PC-3 (cell line): Measurements from ENCODE around the gene WNT8A. TPM values are rescaled to one million over a fixed set of nuclear protein-coding genes. Genes with fewer than 3 reads are reported as not detected.
A peak's percentile ranks its signal among the peaks of the same experiment; 100 is the strongest.
"Not testable (repeated sequence)": the region's sequence is repeated elsewhere in the genome, so short reads cannot be mapped to it uniquely, and the experiment has no call there.

Source experiments
- ATAC-seq: fragments of 200-7000 bp; cut with Tn5 transposase; 2 replicates; pipeline ENCODE4 v1.9.1; 2020; ENCODE audit warnings: mild to moderate bottlenecking, moderate library complexity
- BruUV-seq: library from RNA; stranded (reverse); fragments of 400-500 nt; replicated peaks from 2 replicates; lab custom pipeline; 2021; lab: Mats Ljungman, UMichigan
- CTCF ChIA-PET: fragments of 300-600 bp; sonication (Branson Sonifier 250); formaldehyde crosslinking; loops from one replicate; lab custom pipeline; 2022; ENCODE audit warnings: antibody characterized with exemption; lab: Charles Lee
- POLR2A ChIA-PET: fragments of 300-600 bp; sonication (Branson Sonifier 250); formaldehyde crosslinking; loops from one replicate; lab custom pipeline; 2022; ENCODE audit warnings: antibody characterized with exemption; ENCODE audit not compliant: unreplicated experiment; lab: Charles Lee
- DNase-seq: peaks from one replicate; pipeline ENCODE4 v3.0.0-alpha.2; 2015
- H2AFZ ChIP-seq: fragments of 300-600 bp; sonication (generic); 2 replicates; pipeline ENCODE4 v1.6.0; 2016; ENCODE audit warnings: antibody characterized with exemption, low read length
- H3F3A ChIP-seq: fragments of 300-600 bp; sonication (generic); one replicate; pipeline ENCODE4 v1.6.0; 2017; ENCODE audit warnings: antibody characterized with exemption, low read length, control low read depth, mild to moderate bottlenecking; ENCODE audit not compliant: unreplicated experiment
- H3K27ac ChIP-seq: fragments of 300-600 bp; sonication (generic); 2 replicates; pipeline ENCODE4 v1.5.1; 2016; ENCODE audit warnings: mild to moderate bottlenecking, low read length
- H3K27me3 ChIP-seq: fragments of 300-600 bp; sonication (generic); 2 replicates; pipeline ENCODE4 v1.6.1; 2016; ENCODE audit warnings: low read length, mixed read lengths
- H3K36me3 ChIP-seq: fragments of 300-600 bp; sonication (generic); 2 replicates; pipeline ENCODE4 v1.6.1; 2016; ENCODE audit warnings: low read depth, mixed run types, low read length, mixed read lengths
- H3K4me1 ChIP-seq: fragments of 300-600 bp; sonication (generic); 2 replicates; pipeline ENCODE4 v1.5.1; 2016; ENCODE audit warnings: low read length; ENCODE audit not compliant: insufficient read depth
- H3K4me2 ChIP-seq: fragments of 300-600 bp; sonication (generic); 2 replicates; pipeline ENCODE4 v1.6.0; 2016; ENCODE audit warnings: low read length
- H3K4me3 ChIP-seq: fragments of 300-600 bp; sonication (generic); 2 replicates; pipeline ENCODE4 v1.5.1; 2016; ENCODE audit warnings: mild to moderate bottlenecking, low read length, mixed read lengths
- H3K79me2 ChIP-seq: fragments of 300-600 bp; sonication (generic); 2 replicates; pipeline ENCODE4 v1.6.1; 2017; ENCODE audit warnings: low read length, mixed read lengths
- H3K9ac ChIP-seq: fragments of 300-600 bp; sonication (generic); 2 replicates; pipeline ENCODE4 v1.6.0; 2016; ENCODE audit warnings: mild to moderate bottlenecking, low read length
- H3K9me2 ChIP-seq: fragments of 300-600 bp; sonication (generic); replicated peaks from 2 replicates; pipeline ENCODE4 v1.6.1; 2016; ENCODE audit warnings: mixed run types, low read length, mixed read lengths
- H3K9me3 ChIP-seq: fragments of 300-600 bp; sonication (generic); 2 replicates; pipeline ENCODE4 v1.6.1; 2016; ENCODE audit warnings: low read length, mixed read lengths
- H4K20me1 ChIP-seq: fragments of 300-600 bp; sonication (generic); 2 replicates; pipeline ENCODE4 v1.6.1; 2016; ENCODE audit warnings: low read length, mixed read lengths
- EZH2 ChIP-seq: fragments of 300-600 bp; sonication (generic); IDR thresholded peaks from one replicate; pipeline ENCODE4 v1.6.1; 2017; ENCODE audit warnings: antibody characterized with exemption, mild to moderate bottlenecking, low read length; ENCODE audit not compliant: unreplicated experiment
- EZH2phosphoT487 ChIP-seq: fragments of 300-600 bp; sonication (generic); IDR thresholded peaks from 2 replicates; pipeline ENCODE4 v1.6.1; 2018; ENCODE audit warnings: mild to moderate bottlenecking, antibody characterized with exemption, low read length, borderline replicate concordance
- intact Hi-C: fragments of 100-400 bp; cut with micrococcal nuclease; formaldehyde crosslinking; loops from 2 replicates; pipeline ENCODE4 v1.9.0; 2023
- total RNA-seq: library from RNA; depleted of rRNA; stranded (reverse); fragments of >200 nt; gene quantifications from 2 replicates; pipeline ENCODE4 v1.2.3, GENCODE V29; 2014
- TF ChIP-seq, protein P1 (sequence below): fragments of 300-600 bp; sonication (generic); conservative IDR thresholded peaks from 2 replicates; pipeline ENCODE4 v1.5.1; 2017; ENCODE audit warnings: antibody characterized with exemption, low read depth, mild to moderate bottlenecking, low read length

Gene WNT8A
- total RNA-seq, 1 experiment from 2014 or later = not detected

- BruUV-seq = no TSS peak
- H3K4me3 ChIP-seq = peak overlapping the region; percentile 57
- ATAC-seq (peak; percentile 93), DNase-seq (peak; percentile 81)
- H2AFZ ChIP-seq = peak overlapping the region; percentile 71
- no peaks in the 10 kb centered on the region for H3K4me1 ChIP-seq
- H3K9me2 ChIP-seq = no peaks in the 10 kb centered on the region
- TF ChIP-seq EZH2phosphoT487 = no peak
- TF ChIP-seq, protein P1, sequence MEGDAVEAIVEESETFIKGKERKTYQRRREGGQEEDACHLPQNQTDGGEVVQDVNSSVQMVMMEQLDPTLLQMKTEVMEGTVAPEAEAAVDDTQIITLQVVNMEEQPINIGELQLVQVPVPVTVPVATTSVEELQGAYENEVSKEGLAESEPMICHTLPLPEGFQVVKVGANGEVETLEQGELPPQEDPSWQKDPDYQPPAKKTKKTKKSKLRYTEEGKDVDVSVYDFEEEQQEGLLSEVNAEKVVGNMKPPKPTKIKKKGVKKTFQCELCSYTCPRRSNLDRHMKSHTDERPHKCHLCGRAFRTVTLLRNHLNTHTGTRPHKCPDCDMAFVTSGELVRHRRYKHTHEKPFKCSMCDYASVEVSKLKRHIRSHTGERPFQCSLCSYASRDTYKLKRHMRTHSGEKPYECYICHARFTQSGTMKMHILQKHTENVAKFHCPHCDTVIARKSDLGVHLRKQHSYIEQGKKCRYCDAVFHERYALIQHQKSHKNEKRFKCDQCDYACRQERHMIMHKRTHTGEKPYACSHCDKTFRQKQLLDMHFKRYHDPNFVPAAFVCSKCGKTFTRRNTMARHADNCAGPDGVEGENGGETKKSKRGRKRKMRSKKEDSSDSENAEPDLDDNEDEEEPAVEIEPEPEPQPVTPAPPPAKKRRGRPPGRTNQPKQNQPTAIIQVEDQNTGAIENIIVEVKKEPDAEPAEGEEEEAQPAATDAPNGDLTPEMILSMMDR = peak; percentile 82
- no peaks in the 10 kb centered on the region for H3K27me3 ChIP-seq
- no peaks in the 10 kb centered on the region for H3K9me3 ChIP-seq
- no peaks in the 10 kb centered on the region for H4K20me1 ChIP-seq
- H3K9ac ChIP-seq = no peak overlapping the region
- CTCF ChIA-PET = interaction anchor here (0.6 to 2.1 kb wide), 5 partner anchors 32 to 439 kb away, joined by 3 to 10 read pairs (median 4); no protein-coding TSS in a partner anchor
- no peaks in the 10 kb centered on the region; the same call in 1 of the 2 replicates for H3K36me3 ChIP-seq
- no peak overlapping the region for H3K27ac ChIP-seq
- no peaks in the 10 kb centered on the region for H3K79me2 ChIP-seq
- no peaks in the 10 kb centered on the region for H3F3A ChIP-seq
- POLR2A ChIA-PET = interaction anchor here (0.6 kb wide), 1 partner anchor 285 kb away, joined by 3 read pairs; no protein-coding TSS in a partner anchor
- H3K4me2 ChIP-seq = peak overlapping the region; percentile 75
- intact Hi-C loops = loop anchor here (1.0 to 2.0 kb wide), 3 partner anchors 33 to 440 kb away; no protein-coding TSS in a partner anchor
These were observed 14.9 kb upstream of the WNT8A start for GRCh38 chr5:138068742-138069600.

DNA sequence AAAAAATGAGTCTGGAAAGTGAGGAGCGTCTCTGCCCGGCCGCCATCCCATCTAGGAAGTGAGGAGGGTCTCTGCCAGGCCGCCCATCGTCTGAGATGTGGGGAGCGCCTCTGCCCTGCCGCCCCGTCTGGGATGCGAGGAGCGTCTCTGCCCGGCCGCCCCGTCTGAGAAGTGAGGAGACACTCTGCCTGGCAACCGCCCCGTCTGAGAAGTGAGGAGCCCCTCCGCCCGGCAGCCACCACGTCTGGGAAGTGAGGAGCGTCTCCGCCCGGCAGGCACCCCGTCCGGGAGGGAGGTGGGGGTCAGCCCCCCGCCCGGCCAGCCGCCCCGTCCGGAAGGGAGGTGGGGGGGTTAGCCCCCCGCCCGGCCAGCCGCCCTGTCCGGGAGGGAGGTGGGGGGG is 13.8 kb upstream of the WNT8A start:
- H3K4me1 ChIP-seq, H3F3A ChIP-seq, H3K36me3 ChIP-seq, BruUV-seq, H3K9me2 ChIP-seq, H3K27me3 ChIP-seq, intact Hi-C loops, DNase-seq, H3K9ac ChIP-seq, H3K27ac ChIP-seq, H3K9me3 ChIP-seq, H3K4me3 ChIP-seq, POLR2A ChIA-PET, H3K79me2 ChIP-seq, ATAC-seq, H3K4me2 ChIP-seq, H2AFZ ChIP-seq, H4K20me1 ChIP-seq: not testable (repeated sequence)
- CTCF ChIA-PET = interaction anchor here (2.1 kb wide), 1 partner anchor 33 kb away, joined by 10 read pairs; no protein-coding TSS in a partner anchor

- H3K4me2 ChIP-seq = no peak overlapping the region
- ChIA-PET POLR2A (no interaction called here), CTCF (interaction anchor here (0.6 to 1.3 kb wide), 4 partner anchors 41 to 59 kb away, joined by 3 to 5 read pairs (median 3); no protein-coding TSS in a partner anchor)
- no peaks in the 10 kb centered on the region; the same call in 1 of the 2 replicates for H3K36me3 ChIP-seq
- no peaks in the 10 kb centered on the region for H3K4me1 ChIP-seq
- no peak for TF ChIP-seq EZH2phosphoT487
- TF ChIP-seq EZH2 = no peak
- TF ChIP-seq, protein P1 = peak; percentile 82
- H3F3A ChIP-seq = no peaks in the 10 kb centered on the region
- no peaks in the 10 kb centered on the region for H3K27me3 ChIP-seq
- no peaks in the 10 kb centered on the region for H3K9me3 ChIP-seq
- no peaks in the 10 kb centered on the region for H4K20me1 ChIP-seq
- ATAC-seq = peak; percentile 73
- H3K4me3 ChIP-seq = no peak overlapping the region
- no peaks in the 10 kb centered on the region for H3K9me2 ChIP-seq
- H3K79me2 ChIP-seq = no peaks in the 10 kb centered on the region
- no peak overlapping the region for H3K27ac ChIP-seq
- no TSS peak for BruUV-seq
- no peak overlapping the region for H3K9ac ChIP-seq
- DNase-seq = peak; percentile 72
- intact Hi-C loops = loop anchor here (1.0 to 2.0 kb wide), 2 partner anchors 40 to 56 kb away; no protein-coding TSS in a partner anchor
- H2AFZ ChIP-seq = no peak overlapping the region
These were observed 6.7 kb upstream of the WNT8A start for GRCh38 chr5:138077064-138077696.
